ENCODE results near the gene FASTK.

The FASTK gene

DNA sequence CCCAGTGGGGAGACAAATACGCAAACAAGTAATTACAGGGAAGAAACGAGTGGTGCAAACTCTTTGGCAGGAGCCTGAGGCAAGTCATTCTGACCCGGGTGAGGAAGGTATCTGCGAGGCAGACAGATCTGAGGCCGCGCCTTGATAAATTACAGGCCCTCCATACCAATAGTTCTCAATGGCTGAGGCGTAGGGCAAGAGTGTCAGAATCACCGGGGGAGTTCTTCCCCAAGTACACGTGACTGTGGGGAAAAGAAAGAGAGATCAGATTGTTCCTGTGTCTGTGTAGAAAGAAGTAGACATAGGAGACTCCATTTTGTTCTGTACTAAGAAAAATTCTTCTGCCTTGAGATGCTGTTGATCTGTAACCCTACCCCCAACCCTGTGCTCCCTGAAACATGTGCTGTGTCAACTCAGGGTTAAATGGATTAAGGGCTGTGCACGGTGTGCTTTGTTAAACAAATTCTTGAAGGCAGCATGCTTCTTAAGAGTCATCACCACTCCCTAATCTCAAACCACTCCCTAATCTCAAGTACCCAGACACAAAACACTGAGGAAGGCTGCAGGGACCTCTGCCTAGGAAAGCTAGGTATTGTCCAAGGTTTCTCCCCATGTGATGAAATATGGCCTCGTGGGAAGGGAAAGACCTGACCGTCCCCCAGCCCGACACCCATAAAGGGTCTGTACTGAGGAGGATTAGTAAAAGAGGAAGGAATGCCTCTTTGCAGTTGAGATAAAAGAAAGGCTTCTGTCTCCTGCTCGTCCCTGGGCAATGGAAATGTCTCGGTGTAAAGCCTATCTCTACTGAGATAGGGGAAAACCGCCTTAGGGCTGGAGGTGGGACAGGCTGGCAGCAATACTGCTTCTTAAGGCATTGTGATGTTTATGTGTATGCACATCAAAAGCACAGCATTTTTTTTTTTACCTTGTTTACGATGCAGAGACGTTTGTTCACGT, 53.6 kb downstream of the FASTK start:
- peak in 1 of 3 experiments; percentile 15 for DNase-seq
